Activated CD8-positive, alpha-beta T cell treated with anti-CD3 and anti-CD28 coated beads for 36 hours (primary cell): ENCODE measurements around the gene PRKN. TPM values are rescaled to one million over a fixed set of nuclear protein-coding genes. Genes with fewer than 3 reads are reported as not detected.

Source experiments
- ATAC-seq: fragments of 200-7000 bp; cut with Tn5 transposase; one replicate; pipeline ENCODE4 v1.10.0; 2021; ENCODE audit warnings: mild to moderate bottlenecking, moderate library complexity
- CTCF ChIA-PET: fragments of 350-600 bp; sonication (Branson Sonifier 250); formaldehyde crosslinking; loops from one replicate; lab custom pipeline; 2021; ENCODE audit warnings: antibody characterized with exemption; lab: Charles Lee
- POLR2A ChIA-PET: fragments of 350-600 bp; sonication (Branson Sonifier 250); formaldehyde crosslinking; loops from one replicate; lab custom pipeline; 2021; ENCODE audit warnings: antibody characterized with exemption; lab: Charles Lee
- DNase-seq: peaks from one replicate; pipeline ENCODE4 v3.0.0-alpha.2; 2020
- H3K27ac Mint-ChIP-seq: one replicate; pipeline ENCODE4 v1.8.0; 2021; ENCODE audit warnings: mild to moderate bottlenecking, mixed read lengths
- H3K27me3 Mint-ChIP-seq: one replicate; pipeline ENCODE4 v1.8.0; 2021; ENCODE audit warnings: mixed read lengths
- H3K36me3 Mint-ChIP-seq: one replicate; pipeline ENCODE4 v1.8.0; 2021; ENCODE audit warnings: low read depth, mixed read lengths
- H3K4me1 Mint-ChIP-seq: one replicate; pipeline ENCODE4 v1.8.0; 2021; ENCODE audit warnings: low read depth, mixed read lengths
- H3K4me3 Mint-ChIP-seq: one replicate; pipeline ENCODE4 v1.8.0; 2021; ENCODE audit warnings: mild to moderate bottlenecking, moderate library complexity, mixed read lengths
- H3K9me3 Mint-ChIP-seq: one replicate; pipeline ENCODE4 v1.8.0; 2021; ENCODE audit warnings: mixed read lengths
- CTCF ChIP-seq: fragments of 200-600 bp; IDR thresholded peaks from one replicate; pipeline ENCODE4 v1.8.0; 2022; ENCODE audit warnings: antibody characterized with exemption, mild to moderate bottlenecking
- intact Hi-C: fragments of 100-400 bp; cut with micrococcal nuclease; formaldehyde crosslinking; loops from one replicate; pipeline ENCODE4 v1.10.0; 2022
- total RNA-seq, 2 experiments: library from RNA; stranded (reverse); gene quantifications; one replicate each; pipeline ENCODE4 v1.2.3, GENCODE V29; 2021

The PRKN gene
- total RNA-seq, 2 experiments from 2014 or later = 1.2 to 1.4 TPM

GRCh38 chr6:161533266-161533665 is 1194.3 kb downstream of the PRKN start:
- H3K27me3 Mint-ChIP-seq = no peaks in the 10 kb centered on the region
- ChIA-PET CTCF (no interaction called here), POLR2A (no interaction called here)
- peaks cover 2% of the 10 kb centered on the region for H3K9me3 Mint-ChIP-seq
- no peak overlapping the region for H3K27ac Mint-ChIP-seq
- no peak for TF ChIP-seq CTCF
- H3K4me1 Mint-ChIP-seq = no peaks in the 10 kb centered on the region
- no peak for ATAC-seq
- no peak overlapping the region for H3K4me3 Mint-ChIP-seq
- DNase-seq = no peak
- H3K36me3 Mint-ChIP-seq = no peaks in the 10 kb centered on the region
- intact Hi-C loops = no loop called here

DNA sequence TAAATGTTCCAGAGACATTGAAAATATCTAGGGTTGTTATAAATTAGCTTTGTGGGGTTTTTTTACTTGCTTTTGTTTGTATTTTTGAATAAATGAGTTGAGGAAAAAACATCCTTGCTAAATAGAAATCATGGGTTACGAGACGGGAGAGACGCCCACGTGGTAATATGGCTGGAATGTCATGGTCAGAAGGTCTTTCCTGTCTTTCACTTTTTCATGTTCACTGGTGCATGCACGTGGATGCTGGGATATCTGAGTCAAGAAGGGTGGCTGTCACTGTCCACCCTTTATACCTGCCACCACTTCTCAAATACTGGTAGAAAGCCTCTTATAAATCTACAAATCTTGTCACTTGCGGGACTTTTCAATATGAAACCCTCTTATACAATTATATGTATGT is 1195.0 kb downstream of the PRKN start:
- Mint-ChIP-seq H3K9me3 (peaks cover 2% of the 10 kb centered on the region), H3K4me1 (no peaks in the 10 kb centered on the region), H3K27me3 (no peaks in the 10 kb centered on the region), H3K4me3 (no peak overlapping the region), H3K27ac (no peak overlapping the region), H3K36me3 (no peaks in the 10 kb centered on the region)
- no peak for DNase-seq
- ChIA-PET POLR2A (no interaction called here), CTCF (no interaction called here)
- intact Hi-C loops = no loop called here
- no peak for TF ChIP-seq CTCF
- no peak for ATAC-seq

DNA sequence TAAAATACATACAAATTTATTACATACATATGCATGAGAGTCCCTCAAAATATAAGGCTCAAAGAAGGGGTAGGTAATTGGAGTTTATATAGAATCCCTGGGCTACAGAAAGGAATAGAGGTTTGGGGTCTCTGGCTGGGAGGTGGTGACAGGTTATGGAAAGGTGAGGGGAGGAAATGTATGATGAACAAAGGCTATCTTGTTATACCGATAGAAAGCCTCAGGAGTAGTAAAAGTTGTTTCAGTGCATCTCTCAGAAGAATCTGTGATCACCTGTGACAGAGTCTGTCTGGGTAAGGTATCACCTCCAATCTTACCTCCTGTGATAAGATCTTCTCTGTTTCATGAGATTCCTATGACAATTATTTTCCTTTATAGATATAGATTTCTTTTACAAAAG is 1200.8 kb downstream of the PRKN start:
- CTCF ChIA-PET = no interaction called here
- Mint-ChIP-seq H3K36me3 (no peaks in the 10 kb centered on the region), H3K27ac (no peak overlapping the region), H3K4me3 (no peak overlapping the region), H3K27me3 (no peaks in the 10 kb centered on the region), H3K4me1 (no peaks in the 10 kb centered on the region), H3K9me3 (peaks cover 2% of the 10 kb centered on the region)
- intact Hi-C loops = no loop called here
- DNase-seq (no peak), ATAC-seq (no peak)
- POLR2A ChIA-PET = no interaction called here
- no peak for TF ChIP-seq CTCF

DNA sequence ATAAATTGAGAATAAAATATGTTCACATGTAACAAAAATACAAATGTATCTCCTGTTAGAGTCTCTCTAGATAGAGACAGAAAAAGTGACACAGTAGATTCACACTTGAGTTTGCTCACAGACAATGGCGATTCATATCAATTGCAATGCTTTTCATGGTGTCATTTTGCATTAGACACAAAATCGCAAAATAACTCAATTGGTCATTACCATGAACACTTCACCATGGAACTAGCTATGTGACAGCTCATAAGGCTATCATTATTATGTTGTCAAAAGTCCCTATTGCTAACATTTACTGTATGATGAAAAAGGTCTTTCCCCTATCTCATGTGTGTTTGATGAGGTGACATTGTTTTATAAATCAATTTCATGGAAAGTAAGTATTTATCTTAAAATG is 1204.2 kb downstream of the PRKN start:
- no peaks in the 10 kb centered on the region for H3K36me3 Mint-ChIP-seq
- ATAC-seq (no peak), DNase-seq (no peak)
- H3K27me3 Mint-ChIP-seq = no peaks in the 10 kb centered on the region
- CTCF ChIA-PET = no interaction called here
- H3K4me1 Mint-ChIP-seq = no peaks in the 10 kb centered on the region
- no peak overlapping the region for H3K27ac Mint-ChIP-seq
- POLR2A ChIA-PET = no interaction called here
- intact Hi-C loops = no loop called here
- TF ChIP-seq CTCF = no peak
- H3K4me3 Mint-ChIP-seq = no peak overlapping the region
- peaks cover 2% of the 10 kb centered on the region for H3K9me3 Mint-ChIP-seq

DNA sequence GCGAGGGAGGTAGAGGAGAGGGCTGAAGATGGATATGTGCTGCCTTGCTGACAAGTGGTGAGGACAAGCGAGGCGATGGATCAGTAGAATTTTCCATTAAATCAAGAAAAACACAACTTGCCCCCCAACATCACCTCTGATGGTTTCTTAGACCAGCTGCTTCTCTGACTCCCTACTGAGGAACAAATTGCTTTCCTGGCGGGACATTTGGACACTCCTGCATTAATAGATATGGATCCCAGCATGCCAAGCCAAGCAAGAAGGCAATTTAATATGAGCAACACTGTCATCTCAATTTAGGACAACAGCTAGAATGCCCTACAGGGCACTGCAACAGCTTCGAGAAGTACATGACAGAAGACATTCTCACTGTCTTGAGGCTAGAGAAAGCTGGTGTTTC is 1205.3 kb downstream of the PRKN start:
- intact Hi-C loops = no loop called here
- H3K9me3 Mint-ChIP-seq = peaks cover 2% of the 10 kb centered on the region
- ChIA-PET POLR2A (no interaction called here), CTCF (no interaction called here)
- no peak overlapping the region for H3K4me3 Mint-ChIP-seq
- DNase-seq (no peak), ATAC-seq (no peak)
- no peaks in the 10 kb centered on the region for H3K27me3 Mint-ChIP-seq
- no peaks in the 10 kb centered on the region for H3K4me1 Mint-ChIP-seq
- no peaks in the 10 kb centered on the region for H3K36me3 Mint-ChIP-seq
- TF ChIP-seq CTCF = no peak
- no peak overlapping the region for H3K27ac Mint-ChIP-seq
